Heart left ventricle (tissue), 13 donors: ENCODE measurements around the gene SIRPD.
A peak's percentile ranks its signal among the peaks of the same experiment; 100 is the strongest.

Source experiments
- POLR2A ChIP-seq, 2 donors: fragments of 450-650 bp; IDR thresholded peaks; one replicate each; pipeline ENCODE4 v1.6.1; 2017; ENCODE audit warnings: antibody characterized with exemption in 2 of 2, mild to moderate bottlenecking in 2 of 2, moderate library complexity in 2 of 2
- TF ChIP-seq, protein P1 (sequence below), 12 donors: fragments of 200-600 bp; sonication (generic) in 4 of 12; IDR thresholded peaks; one replicate each; pipeline versions ENCODE4 v1.5.0 to v1.8.0; 2018 to 2022; ENCODE audit warnings: antibody characterized with exemption in 12 of 12, mild to moderate bottlenecking in 5 of 12
- donor health status: ischemic (EF 13 %, LVEDD 7.1; RV severe dilation, severe dysfunction).
- donor health status: DM: no; HTN: yes; CAD: no.
- donor health status: DM: no; HTN: no; CAD: no.
- donor health status: ischemic (EF 25% LVEDD 6.9; RV normal size, moderate dysfunction).
- donor health status: ischemic (EF 25% LVEDD 5.7; RV mildly dilated, moderate dysfunction).
- donor health status: ischemic (EF 35%, LVEDD 5.7; RV mildly dilated, moderate dysfunction).
- donor health status: nonischemic (EF 11% LVEDD 7.7; RV severe dilation, severe dysfunction).
- donor health status: DM: yes; HTN: yes; CAD: no.
- donor health status: PGD.
- donor health status: ischemic (EF 29% LVEDD 5.4; RV normal size, mild dysfunction).
- donor health status: nonischemic (EF 23%, LVEDD 6.1; RV moderate dilation, normal function).

DNA sequence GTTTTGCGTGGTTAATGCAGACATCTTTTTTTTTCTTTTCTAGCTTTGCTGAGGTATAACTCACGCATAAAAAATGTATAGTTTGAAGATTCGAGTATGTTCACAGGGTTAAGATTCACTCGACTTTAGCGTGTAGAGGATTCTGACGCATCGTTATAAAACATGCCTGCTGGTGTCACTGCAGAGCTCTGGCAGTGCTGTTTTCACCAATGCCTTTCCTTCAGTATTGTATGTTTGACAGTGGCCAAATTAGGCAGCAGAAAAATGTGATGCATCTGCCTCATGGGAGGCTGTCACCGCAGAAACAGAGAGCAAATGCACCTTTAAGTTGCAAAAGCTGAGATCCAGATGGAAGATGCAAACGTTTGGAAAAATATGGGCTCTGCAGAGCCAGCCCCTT, 48.3 kb downstream of the SIRPD start:
- no peak for TF ChIP-seq POLR2A (IDR thresholded peaks at IDR 0.05)
- TF ChIP-seq, protein P1, sequence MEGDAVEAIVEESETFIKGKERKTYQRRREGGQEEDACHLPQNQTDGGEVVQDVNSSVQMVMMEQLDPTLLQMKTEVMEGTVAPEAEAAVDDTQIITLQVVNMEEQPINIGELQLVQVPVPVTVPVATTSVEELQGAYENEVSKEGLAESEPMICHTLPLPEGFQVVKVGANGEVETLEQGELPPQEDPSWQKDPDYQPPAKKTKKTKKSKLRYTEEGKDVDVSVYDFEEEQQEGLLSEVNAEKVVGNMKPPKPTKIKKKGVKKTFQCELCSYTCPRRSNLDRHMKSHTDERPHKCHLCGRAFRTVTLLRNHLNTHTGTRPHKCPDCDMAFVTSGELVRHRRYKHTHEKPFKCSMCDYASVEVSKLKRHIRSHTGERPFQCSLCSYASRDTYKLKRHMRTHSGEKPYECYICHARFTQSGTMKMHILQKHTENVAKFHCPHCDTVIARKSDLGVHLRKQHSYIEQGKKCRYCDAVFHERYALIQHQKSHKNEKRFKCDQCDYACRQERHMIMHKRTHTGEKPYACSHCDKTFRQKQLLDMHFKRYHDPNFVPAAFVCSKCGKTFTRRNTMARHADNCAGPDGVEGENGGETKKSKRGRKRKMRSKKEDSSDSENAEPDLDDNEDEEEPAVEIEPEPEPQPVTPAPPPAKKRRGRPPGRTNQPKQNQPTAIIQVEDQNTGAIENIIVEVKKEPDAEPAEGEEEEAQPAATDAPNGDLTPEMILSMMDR (IDR thresholded peaks at IDR 0.05): peak in 6 of 12 donors; percentile 15 to 40 (median 24)
